ENCODE results near the gene KSR2.
"Not testable (repeated sequence)": the region's sequence is repeated elsewhere in the genome, so short reads cannot be mapped to it uniquely, and the experiment has no call there.

GRCh38 chr12:117746358-117746757 lies 222.4 kb downstream of the KSR2 start:
- TF ChIP-seq CTCF (IDR thresholded peaks at IDR 0.05); POLR2AphosphoS5 (IDR thresholded peaks at IDR 0.05); POLR2A (IDR thresholded peaks at IDR 0.05); EP300 (IDR thresholded peaks at IDR 0.05; ENCODE audit: low read depth): not testable (repeated sequence)
